ENCODE data around the gene CCR6.

GRCh38 chr6:167115054-167115453 lies 7.8 kb upstream of the CCR6 start:
- TF ChIP-seq POLR2A (IDR thresholded peaks at IDR 0.05): no peak
- no peak for TF ChIP-seq EP300 (IDR thresholded peaks at IDR 0.05)
